Adrenal gland (tissue), 12 donors: Measurements from ENCODE around the gene ITPK1. TPM values are rescaled to one million over a fixed set of nuclear protein-coding genes. Genes with fewer than 3 reads are reported as not detected.

Experiments
- DNase-seq, 7 donors: peaks; one replicate each; pipeline ENCODE4 v3.0.0-alpha.2; 2019 to 2020
- H3K27ac ChIP-seq, 5 donors: fragments of 200-600 bp; sonication (generic) in 4 of 5; 1 replicate in 3 of 5; 2 replicates in 2 of 5; pipeline versions ENCODE4 v1.5.1 to v1.8.0; 2016 to 2020; ENCODE audit warnings: mild to moderate bottlenecking in 1 of 5
- H3K27me3 ChIP-seq: fragments of 200-600 bp; 2 replicates; pipeline ENCODE4 v1.8.0; 2021
- H3K36me3 ChIP-seq, 2 donors: fragments of 200-600 bp; replicated peaks in 1 of 2; 1 replicate in 1 of 2; 2 replicates in 1 of 2; pipeline versions ENCODE4 v1.5.1 to v1.8.0; 2018 to 2022
- H3K4me1 ChIP-seq, 2 donors: fragments of 200-600 bp; replicated peaks in 1 of 2; 1 replicate in 1 of 2; 2 replicates in 1 of 2; pipeline versions ENCODE4 v1.5.1 to v1.8.0; 2018 to 2021
- H3K4me3 ChIP-seq, 4 donors: fragments of 200-600 bp; sonication (generic) in 3 of 4; one replicate each; pipeline ENCODE4 v1.5.1; 2016 to 2018
- H3K9me3 ChIP-seq, 3 donors: fragments of 200-600 bp; sonication (generic) in 1 of 3; replicated peaks in 1 of 3; 1 replicate in 2 of 3; 2 replicates in 1 of 3; pipeline versions ENCODE4 v1.5.1 to v1.8.0; 2016 to 2021
- CTCF ChIP-seq, 6 experiments: fragments of 450-650 bp in 4 of 6; fragments of 200-600 bp in 2 of 6; sonication (generic) in 1 of 6; IDR thresholded peaks; 1 replicate in 5 of 6; 2 replicates in 1 of 6; pipeline versions ENCODE4 v1.5.1 to v1.8.0; 2016 to 2021; ENCODE audit warnings: antibody characterized with exemption in 6 of 6, mild to moderate bottlenecking in 2 of 6, moderate library complexity in 1 of 6
- POLR2A ChIP-seq, 2 donors: fragments of 450-650 bp; IDR thresholded peaks; one replicate each; pipeline ENCODE4 v1.6.1; 2017; ENCODE audit warnings: antibody characterized with exemption in 2 of 2, mild to moderate bottlenecking in 2 of 2, moderate library complexity in 1 of 2
- WGBS, 4 donors: extraction: QIAGEN DNeasy Blood & Tissue Kit in 2 of 4; methylation state at CpG; one replicate each; pipeline versions ENCODE4 v1.1.5 to v1.1.7; 2013 to 2017; 5-methylcytosine and 5-hydroxymethylcytosine counted together
- intact Hi-C, 2 donors: fragments of 100-400 bp; cut with DNase I; formaldehyde crosslinking; loops; one replicate each; pipeline versions ENCODE4 v1.14.1 to v1.15.0; 2022 to 2023
- polyA plus RNA-seq, 3 donors: library from polyadenylated mRNA; stranded (reverse); fragments of 200-250 nt in 2 of 3; fragments of 350-450 nt in 1 of 3; fragmentation: Illumina TruSeq in 1 of 3; extraction: RNeasy Lipid Tissue Mini Kit (QIAGEN cat#74804) in 1 of 3; gene quantifications; one replicate each; pipeline ENCODE4 v1.2.3, GENCODE V29; 2013 to 2014
- total RNA-seq, 9 donors: library from RNA; depleted of rRNA in 4 of 9; stranded (reverse); fragments of >200 nt in 4 of 9; fragments of 120-200 nt in 1 of 9; fragmentation: NEBNext Ultra II Directional in 1 of 9; extraction: Animal tissue kit (Norgen Biotek cat#: 25700) in 1 of 9; gene quantifications; one replicate each; pipeline versions ENCODE4 v1.1.0 to v1.2.4, GENCODE V29; 2013 to 2023
- donor health status: healthy with polysubstance abuse.
- donor health status: Bipolar disorder and iron deficiency.
- donor health status: DM: yes; HTN: yes; CAD: no.
- donor health status: DM: no; HTN: no; CAD: no.
- donor health status: DM: no; HTN: no; CAD: no.
- donor health status: DM: yes; HTN: yes; CAD: no.

The ITPK1 gene
- total and polyA plus RNA-seq, 12 donors = 28.1 to 182 (median 49.2) TPM

GRCh38 chr14:93047157-93047556 lies 68.6 kb downstream of the ITPK1 start:
- H3K36me3 ChIP-seq = no peaks in the 10 kb centered on the region
- no peak for TF ChIP-seq POLR2A (IDR thresholded peaks at IDR 0.05)
- H3K4me1 ChIP-seq = peaks cover 12 to 42% of the 10 kb centered on the region in 2 donors
- DNase-seq = no peak
- H3K4me3 ChIP-seq = no peak overlapping the region
- H3K9me3 ChIP-seq = no peaks in the 10 kb centered on the region
- H3K27ac ChIP-seq = no peak overlapping the region
- 90 to 97% (median 95%) methylated on average over 4 of the region's 4 CpGs for WGBS, 4 donors
- intact Hi-C loops = no loop called here
- no peaks in the 10 kb centered on the region for H3K27me3 ChIP-seq

GRCh38 chr14:93046705-93047050 lies 69.0 kb downstream of the ITPK1 start:
- intact Hi-C loops = no loop called here
- no peak overlapping the region for H3K27ac ChIP-seq
- 89 to 97% (median 93%) methylated on average over 7 of the region's 7 CpGs for WGBS, 4 donors

GRCh38 chr14:93045965-93046704 lies 69.6 kb downstream of the ITPK1 start:
- no peak for TF ChIP-seq POLR2A (IDR thresholded peaks at IDR 0.05)
- TF ChIP-seq CTCF (IDR thresholded peaks at IDR 0.05) = no peak
- Histone ChIP-seq H3K4me1 (peaks cover 12 to 42% of the 10 kb centered on the region in 2 donors), H3K9me3 (no peaks in the 10 kb centered on the region), H3K4me3 (no peak overlapping the region), H3K27ac (no peak overlapping the region), H3K36me3 (no peaks in the 10 kb centered on the region), H3K27me3 (no peaks in the 10 kb centered on the region)
- WGBS, 4 donors = 79 to 84% (median 82%) methylated on average over 16 of the region's 16 CpGs
- no peak for DNase-seq
- intact Hi-C loops = no loop called here

More at GRCh38 chr14:93046705-93047050, 69.0 kb downstream of the ITPK1 start:
- H3K4me3 ChIP-seq = no peak overlapping the region
- no peaks in the 10 kb centered on the region for H3K27me3 ChIP-seq
- DNase-seq = no peak
- TF ChIP-seq POLR2A (IDR thresholded peaks at IDR 0.05) (no peak), CTCF (IDR thresholded peaks at IDR 0.05) (no peak)
- H3K4me1 ChIP-seq = peaks cover 12 to 42% of the 10 kb centered on the region in 2 donors
- no peaks in the 10 kb centered on the region for H3K36me3 ChIP-seq
- no peaks in the 10 kb centered on the region for H3K9me3 ChIP-seq

- Histone ChIP-seq H3K27ac (peak overlapping the region in 3 of 5 donors; percentile 31 to 94 (median 38)), H3K27me3 (no peaks in the 10 kb centered on the region), H3K4me3 (no peak overlapping the region), H3K4me1 (peaks cover 15 to 44% of the 10 kb centered on the region in 2 donors), H3K9me3 (no peaks in the 10 kb centered on the region), H3K36me3 (no peaks in the 10 kb centered on the region)
- DNase-seq = peak in 1 of 7 donors; percentile 22
- WGBS, 4 donors = 61 to 75% (median 73%) methylated on average over 8 to 9 of the region's 9 CpGs
- no peak for TF ChIP-seq POLR2A (IDR thresholded peaks at IDR 0.05)
- no peak for TF ChIP-seq CTCF (IDR thresholded peaks at IDR 0.05)
- intact Hi-C loops = no loop called here
Measured at GRCh38 chr14:93045211-93045674, 70.5 kb downstream of the ITPK1 start.

- Histone ChIP-seq H3K27me3 (no peaks in the 10 kb centered on the region), H3K4me1 (peaks cover 16 to 44% of the 10 kb centered on the region in 2 donors), H3K27ac (peak overlapping the region in 3 of 5 donors; percentile 31 to 94 (median 38)), H3K9me3 (no peaks in the 10 kb centered on the region), H3K36me3 (no peaks in the 10 kb centered on the region), H3K4me3 (no peak overlapping the region)
- DNase-seq = peak in 1 of 7 donors; percentile 24
- WGBS, 4 donors = 83 to 88% (median 86%) methylated on average over 8 to 9 of the region's 9 CpGs
- TF ChIP-seq POLR2A (IDR thresholded peaks at IDR 0.05) = no peak
- intact Hi-C loops = no loop called here
Measured at GRCh38 chr14:93044556-93044955, 71.2 kb downstream of the ITPK1 start.
